GM21390 (cell line): Measurements from ENCODE around the gene COLGALT1.
"Not testable (repeated sequence)": the region's sequence is repeated elsewhere in the genome, so short reads cannot be mapped to it uniquely, and the experiment has no call there.

Source experiments
- ATAC-seq: cut with Tn5 transposase; IDR thresholded peaks from one replicate; pipeline ENCODE4 v1.9.1; 2021; ENCODE audit not compliant: unreplicated experiment

COLGALT1 gene

DNA sequence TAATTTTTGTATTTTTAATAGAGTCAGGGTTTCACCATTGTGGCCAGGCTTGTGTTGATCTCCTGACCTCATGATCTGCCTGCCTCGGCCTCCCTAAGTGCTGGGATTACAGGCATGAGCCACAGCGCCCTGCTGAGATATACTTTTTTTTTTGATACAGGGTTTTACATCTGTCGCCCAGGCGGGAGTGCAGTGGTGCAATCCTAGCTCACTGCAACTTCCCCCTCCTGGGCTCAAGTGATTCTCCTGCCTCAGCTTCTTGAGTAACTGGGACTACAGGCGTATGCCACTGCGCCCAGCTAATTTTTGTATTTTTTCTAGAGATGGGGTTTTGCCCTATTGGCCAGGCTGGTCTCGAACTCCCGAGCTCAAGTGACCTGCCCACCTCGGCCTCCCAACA, 2.0 kb downstream of the COLGALT1 start:
- no peak for ATAC-seq

GRCh38 chr19:17560205-17560595, 4.8 kb downstream of the COLGALT1 start:
- ATAC-seq, result no peak

GRCh38 chr19:17562097-17562496, 6.6 kb downstream of the COLGALT1 start:
- no peak for ATAC-seq

DNA sequence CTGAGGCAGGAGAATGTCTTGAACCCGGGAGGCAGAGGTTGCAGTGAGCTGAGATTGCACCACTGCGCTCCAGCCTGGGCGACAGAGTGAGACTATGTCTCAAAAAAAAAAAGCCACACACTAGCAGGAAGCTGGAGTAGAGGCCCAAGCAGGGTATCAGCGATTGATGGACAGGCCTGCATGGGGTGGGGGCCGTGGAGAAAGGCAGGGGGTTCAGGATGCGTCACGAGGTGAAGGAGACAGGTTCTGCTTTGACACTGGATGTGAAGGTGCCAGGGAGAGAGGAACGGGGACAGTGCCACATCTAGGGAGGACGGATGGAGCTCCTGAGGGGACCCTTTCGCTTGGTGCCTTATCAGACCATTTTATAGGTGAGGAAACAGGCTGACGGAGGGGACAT, 7.1 kb downstream of the COLGALT1 start:
- ATAC-seq, result no peak

DNA sequence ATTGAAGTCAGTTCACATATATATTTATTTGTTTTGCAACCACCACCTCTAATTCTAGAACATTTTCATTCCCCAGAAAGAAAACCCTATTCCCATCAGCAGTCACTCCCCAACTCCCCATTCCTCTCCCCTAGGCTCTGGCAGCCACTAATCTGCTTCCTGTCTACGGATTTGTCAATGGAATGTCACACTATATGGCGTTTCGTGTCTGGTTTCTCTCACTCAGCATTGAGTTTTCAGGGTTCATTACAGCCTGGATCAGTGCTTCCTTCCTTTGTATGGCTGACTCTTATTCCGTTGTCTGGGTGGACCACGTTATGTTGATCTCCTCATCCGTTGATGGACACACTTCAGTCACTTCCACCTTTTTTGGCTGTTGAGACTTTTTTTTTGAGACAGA, 9.3 kb downstream of the COLGALT1 start:
- ATAC-seq, result no peak

- no peak for ATAC-seq
These were observed 10.2 kb downstream of the COLGALT1 start for GRCh38 chr19:17565611-17566010.

DNA sequence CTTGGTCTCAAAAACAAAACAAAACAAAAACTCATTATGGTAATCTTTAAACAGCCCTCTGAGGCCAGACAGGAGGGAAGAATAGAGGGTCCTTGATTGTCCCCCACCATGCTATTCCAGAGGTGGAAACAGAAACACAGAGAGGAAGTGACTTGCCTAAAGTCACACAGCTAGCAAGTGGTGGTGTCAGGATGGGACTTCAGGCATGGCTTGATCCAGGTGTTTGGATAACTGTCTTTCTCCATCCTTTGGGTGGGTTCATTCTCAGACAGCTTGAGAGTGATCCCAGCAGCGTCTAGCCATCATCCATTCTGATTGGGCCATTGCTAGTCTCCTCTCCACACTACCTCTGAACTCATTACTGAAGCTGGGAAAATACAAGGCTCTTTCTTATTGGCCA, 12.5 kb downstream of the COLGALT1 start:
- no peak for ATAC-seq

- not testable (repeated sequence) for ATAC-seq
These were observed 14.8 kb downstream of the COLGALT1 start for GRCh38 chr19:17570291-17570690.

GRCh38 chr19:17570791-17571190, 15.3 kb downstream of the COLGALT1 start:
- no peak for ATAC-seq

DNA sequence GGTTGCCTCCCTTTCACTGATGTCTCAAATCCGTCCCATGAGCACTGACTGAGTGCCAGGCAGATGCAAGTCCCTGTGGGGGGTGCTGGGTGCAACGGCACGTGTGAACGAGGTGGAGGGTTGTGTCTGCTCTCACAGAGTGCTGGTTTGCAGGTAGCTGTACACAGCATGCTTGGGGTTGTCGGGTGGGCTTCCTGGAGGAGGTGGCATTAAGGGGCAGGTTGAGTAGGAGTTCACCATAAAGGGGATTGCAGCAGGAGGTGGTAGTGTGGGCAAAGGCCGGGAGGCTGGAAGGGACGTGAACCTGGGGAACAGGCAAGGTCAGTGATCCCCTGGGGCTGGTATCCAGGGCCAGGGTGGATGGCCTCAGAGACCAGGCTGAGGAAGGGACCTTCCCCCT, 17.2 kb downstream of the COLGALT1 start:
- no peak for ATAC-seq

DNA sequence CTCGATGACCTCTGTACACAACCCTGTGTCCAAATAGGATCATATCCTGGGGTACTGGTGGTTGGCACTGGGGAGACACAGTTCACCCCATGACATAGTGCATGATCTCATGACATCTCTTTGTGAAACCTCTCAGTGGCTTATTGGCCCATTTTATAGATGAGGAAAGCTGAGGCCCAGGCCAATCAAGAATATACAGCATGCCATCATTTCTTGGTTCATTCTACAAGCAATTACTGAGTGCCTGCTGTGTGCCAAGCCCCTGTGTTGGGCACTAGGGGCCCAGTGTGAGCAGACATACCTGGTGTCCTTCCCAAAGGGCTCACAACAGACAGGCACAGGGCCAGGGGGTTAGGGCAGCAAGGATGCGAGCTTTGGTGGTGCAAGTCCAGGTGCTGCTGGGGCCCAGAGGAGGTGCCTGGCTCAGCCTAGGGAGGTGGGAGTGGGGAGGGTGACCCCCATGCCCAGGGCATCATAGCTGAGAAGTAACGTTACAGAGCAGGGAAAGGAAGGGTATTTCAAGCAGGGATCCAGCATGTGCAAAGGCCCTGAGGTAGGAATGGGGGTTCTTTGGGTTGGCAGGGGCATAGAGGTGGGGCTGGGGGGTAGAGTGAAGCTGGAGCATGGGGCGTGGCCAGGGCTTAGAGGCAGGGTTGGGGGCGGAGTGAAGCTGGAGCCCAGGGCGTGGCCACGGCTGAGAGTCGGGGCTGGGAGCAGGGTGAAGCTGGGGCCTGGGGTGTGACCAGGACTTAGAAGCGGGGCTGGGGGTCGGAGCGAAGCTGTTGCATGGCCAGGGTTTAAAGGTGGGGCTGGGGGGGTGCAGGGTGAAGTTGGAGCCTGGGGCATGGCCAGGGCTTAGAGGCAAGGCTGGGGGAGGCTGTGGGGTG, 20.7 kb downstream of the COLGALT1 start:
- no peak for ATAC-seq

DNA sequence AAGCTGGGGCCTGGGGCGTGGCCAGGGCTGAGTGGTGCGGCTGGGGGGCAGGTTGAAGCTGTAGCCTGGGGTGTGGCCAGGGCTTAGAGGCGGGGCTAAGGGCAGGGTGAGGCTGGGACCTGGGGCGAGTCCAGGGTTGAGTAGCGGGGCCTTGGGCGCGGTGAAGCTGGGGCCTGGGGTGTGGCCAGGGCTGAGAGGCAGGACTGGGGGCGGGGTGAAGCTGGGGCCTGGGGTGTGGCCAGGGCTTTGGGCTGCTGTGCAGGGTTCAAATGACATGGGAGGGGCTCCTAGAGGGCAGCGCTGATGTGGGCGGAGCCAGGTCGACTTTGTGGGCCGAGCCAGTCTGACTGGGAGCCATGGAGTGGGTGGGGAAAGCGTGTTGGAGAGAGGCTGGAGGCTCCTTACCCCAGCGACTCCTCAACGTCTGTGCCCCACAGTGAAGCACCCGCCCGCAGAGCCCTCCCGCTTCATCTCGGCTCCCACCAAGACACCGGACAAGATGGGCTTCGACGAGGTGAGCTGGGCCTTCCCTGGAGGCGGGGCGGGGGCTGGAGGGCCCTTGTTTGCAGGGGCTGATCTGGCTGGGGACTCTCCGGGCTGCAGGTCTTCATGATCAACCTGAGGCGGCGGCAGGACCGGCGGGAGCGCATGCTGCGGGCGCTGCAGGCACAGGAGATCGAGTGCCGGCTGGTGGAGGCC, 21.5 kb downstream of the COLGALT1 start:
- no peak for ATAC-seq

- ATAC-seq, result no peak
These were observed 22.1 kb downstream of the COLGALT1 start for GRCh38 chr19:17577457-17578097.

- ATAC-seq, result no peak
These were observed 24.3 kb downstream of the COLGALT1 start for GRCh38 chr19:17579661-17580244.

DNA sequence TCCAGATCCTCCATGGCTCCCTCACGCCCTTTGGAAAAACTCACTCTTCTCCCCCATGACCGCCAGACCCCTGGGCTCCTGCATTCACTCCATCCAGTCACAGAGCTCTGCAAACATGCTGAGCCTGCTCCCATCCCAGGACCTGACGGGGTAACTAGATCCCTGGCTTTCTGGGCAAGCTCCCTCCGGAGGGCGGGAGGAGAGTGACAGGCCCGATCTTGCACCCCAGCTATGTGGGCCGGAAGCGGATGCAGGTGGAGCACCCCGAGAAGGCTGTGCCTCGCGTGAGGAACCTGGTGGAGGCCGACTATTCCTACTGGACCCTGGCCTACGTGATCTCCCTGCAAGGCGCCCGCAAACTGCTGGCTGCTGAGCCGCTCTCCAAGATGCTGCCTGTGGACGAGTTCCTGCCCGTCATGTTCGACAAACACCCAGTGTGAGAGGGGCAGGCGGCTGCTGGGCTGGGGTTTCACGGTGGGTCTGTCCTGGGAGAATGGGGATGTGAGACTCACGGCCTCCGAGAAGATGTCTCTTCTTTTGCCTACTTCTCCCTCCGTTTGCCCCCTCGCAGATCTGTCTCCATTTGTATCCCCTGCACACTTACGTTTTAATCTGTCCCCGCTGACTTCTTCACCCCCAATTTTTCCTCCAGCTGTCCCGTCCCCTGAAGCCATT, 25.2 kb downstream of the COLGALT1 start:
- ATAC-seq, result no peak

DNA sequence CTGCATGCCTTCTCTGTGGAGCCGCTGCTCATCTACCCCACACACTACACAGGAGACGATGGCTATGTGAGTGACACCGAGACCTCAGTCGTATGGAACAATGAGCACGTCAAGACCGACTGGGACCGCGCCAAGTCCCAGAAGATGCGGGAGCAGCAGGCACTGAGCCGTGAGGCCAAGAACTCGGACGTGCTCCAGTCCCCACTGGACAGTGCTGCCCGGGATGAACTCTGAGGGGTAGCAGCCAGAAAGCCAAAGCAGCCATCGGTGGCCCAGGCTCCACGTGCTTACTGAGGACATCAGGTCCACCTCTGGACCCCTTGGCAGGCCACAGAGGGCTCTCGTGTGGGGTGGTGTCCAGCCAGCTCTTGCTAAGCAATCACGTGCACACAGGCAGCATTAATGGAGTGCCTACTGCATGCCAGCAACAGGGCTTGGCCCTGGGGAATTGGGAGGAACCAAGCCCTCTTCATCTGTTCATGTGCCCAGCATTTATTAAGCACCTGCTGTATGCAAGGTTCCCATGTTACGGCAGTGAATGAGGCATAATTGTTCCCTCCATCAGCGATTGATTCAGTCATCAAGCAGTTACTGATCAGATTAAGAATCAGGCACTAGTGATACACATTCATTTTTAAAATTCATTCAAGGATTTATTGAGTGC, 25.9 kb downstream of the COLGALT1 start:
- ATAC-seq, result no peak

DNA sequence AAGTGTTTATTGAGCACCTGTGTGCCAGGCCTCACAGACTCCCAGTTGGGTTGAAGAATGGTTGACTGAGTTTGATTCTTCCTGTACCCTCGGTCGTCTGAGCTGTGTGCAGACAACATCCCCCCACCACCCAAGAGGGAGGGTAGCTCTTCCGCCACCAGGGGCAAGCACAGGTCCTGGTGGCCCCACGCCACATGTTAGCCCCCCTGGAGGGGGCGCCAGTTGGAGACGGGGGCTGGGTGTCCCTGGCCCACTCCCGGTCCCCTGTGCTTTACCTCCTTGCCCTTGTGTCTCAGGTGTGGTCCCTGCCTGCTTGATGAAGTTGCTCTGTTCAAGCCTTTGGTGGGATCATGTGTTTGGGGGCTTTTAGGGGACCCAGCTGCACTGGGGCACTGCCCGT, 27.2 kb downstream of the COLGALT1 start:
- ATAC-seq, result no peak

DNA sequence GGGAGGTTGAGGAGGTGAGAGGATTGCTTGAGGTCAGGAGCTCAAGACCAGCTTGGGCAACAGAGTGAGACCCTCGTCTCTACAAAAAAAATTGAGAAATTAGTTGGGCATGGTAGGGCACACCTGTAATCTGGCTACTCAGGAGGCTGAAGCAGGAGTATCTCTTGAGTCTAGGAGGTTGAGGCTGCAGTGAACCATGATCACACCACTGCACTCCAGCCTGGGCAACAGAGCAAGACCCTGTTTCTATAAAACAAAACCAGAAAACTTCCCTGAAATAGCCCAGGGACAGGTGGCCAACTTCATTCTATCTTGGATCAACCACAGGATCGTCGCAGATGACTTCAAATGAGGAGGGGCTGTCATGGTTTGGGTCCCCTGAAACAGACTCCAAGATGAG, 28.7 kb downstream of the COLGALT1 start:
- no peak for ATAC-seq

- not testable (repeated sequence) for ATAC-seq
These were observed 29.9 kb downstream of the COLGALT1 start for GRCh38 chr19:17585395-17585794.

GRCh38 chr19:17590866-17591265, 35.4 kb downstream of the COLGALT1 start:
- no peak for ATAC-seq
